ENCODE data around the gene SRC. TPM values are rescaled to one million over a fixed set of nuclear protein-coding genes. Genes with fewer than 3 reads are reported as not detected.

The SRC gene
- total and polyA plus RNA-seq, 2 of the 8 experiments (the other 6 are each of a cell fraction or from before 2014, with no cell fraction given), result 27.6 to 28.8 TPM

- no peak for TF ChIP-seq CBX8 (IDR thresholded peaks at IDR 0.05; ENCODE audit: borderline replicate concordance, low read depth, low read length)
- TF ChIP-seq TBP (IDR thresholded peaks at IDR 0.05; ENCODE audit: low read depth, low read length), result no peak
Measured at GRCh38 chr20:37327748-37328147, 18.2 kb upstream of the SRC start (continued).

Data from H1 (cell line).